IPS-NIHi11 (cell line): ENCODE data around the gene SRSF3.
"Not testable (repeated sequence)": the region's sequence is repeated elsewhere in the genome, so short reads cannot be mapped to it uniquely, and the experiment has no call there.

Experiments
- DNase-seq: peaks from one replicate; pipeline ENCODE4 v3.0.0; 2012; ENCODE audit warnings: mixed read lengths, low spot score

SRSF3 gene

GRCh38 chr6:36594029-36594815 lies at the start of gene SRSF3:
SRSF3 (plus strand) TSS chr6:36594362; CDS start chr6:36596763, 2,401 bp downstream.
- peak; percentile 94 for DNase-seq

- no peak for DNase-seq
Measured at GRCh38 chr6:36545767-36546307, 48.3 kb upstream of the SRSF3 start.

GRCh38 chr6:36546308-36546919 lies 47.7 kb upstream of the SRSF3 start:
- no peak for DNase-seq

- peak; percentile 100 for DNase-seq
Measured at GRCh38 chr6:36546920-36547645, 47.1 kb upstream of the SRSF3 start, which contains the start of gene STK38. STK38 (minus strand) TSS chr6:36547479; CDS start chr6:36540202, 7,277 bp downstream.

- DNase-seq: peak; percentile 22
Measured at GRCh38 chr6:36547646-36548400, 46.3 kb upstream of the SRSF3 start.

DNA sequence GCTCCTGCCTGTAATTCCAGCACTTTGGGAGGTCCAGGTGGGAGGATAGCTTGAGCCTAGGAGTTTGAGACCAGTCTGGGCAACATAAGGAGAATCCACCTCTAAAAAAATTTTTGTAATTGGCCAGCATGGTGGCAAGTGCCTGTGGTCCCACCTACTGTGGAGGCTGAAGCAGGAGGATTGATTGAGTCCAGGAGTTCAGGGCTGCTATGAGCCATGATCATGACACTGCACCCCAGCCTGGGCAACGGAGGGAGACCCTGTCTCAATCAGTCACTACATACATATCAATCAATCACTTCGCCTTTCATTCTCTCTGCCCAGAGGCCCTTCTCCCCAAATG lies 45.8 kb upstream of the SRSF3 start:
- no peak for DNase-seq

DNA sequence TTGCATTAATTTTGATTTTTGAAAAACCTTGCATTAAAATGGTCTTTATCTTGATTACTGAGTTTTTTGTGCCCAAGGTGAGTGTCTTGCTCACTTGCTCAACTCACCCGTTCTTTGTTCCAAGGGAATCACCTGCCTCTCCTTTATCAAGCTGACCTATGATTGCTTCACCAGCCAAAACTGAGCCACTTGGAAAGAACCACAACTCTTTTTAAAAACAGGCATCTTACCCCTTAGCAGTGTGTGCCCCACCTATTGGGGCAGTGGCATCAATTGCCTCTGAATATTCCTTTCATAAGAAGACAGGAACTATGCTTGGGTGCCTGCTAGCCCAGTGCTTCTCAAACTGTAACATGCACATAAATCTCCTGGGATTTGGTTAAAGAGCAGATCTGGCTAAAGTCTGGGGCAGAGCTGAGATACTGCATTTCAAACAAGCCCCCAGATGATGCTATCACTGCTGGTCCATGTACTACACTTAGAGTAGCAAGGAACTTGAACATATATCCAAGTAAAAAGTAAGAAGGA lies 43.6 kb upstream of the SRSF3 start:
- no peak for DNase-seq

DNA sequence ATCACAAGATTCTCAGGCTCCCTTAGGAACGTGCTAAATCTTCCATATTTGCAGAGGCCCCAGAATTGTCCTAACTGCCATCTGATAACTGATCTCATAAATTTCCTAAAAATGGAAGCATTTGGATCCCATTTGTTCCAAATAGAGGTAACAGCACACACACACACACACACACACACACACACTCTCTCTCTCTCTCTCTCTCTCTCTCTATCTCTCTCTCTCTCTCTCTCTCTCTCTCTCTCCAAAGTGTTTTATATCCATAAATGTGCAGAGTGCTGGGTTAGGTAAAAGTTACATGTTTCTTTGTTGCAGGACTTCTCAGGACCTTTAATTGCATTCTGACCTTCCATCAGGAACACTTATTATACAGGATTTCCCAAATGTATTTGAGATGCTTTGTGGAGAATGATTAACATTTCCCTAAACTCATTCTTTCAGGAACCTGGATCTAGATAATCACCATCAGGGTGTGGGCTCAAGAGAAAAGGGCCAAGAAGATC lies 38.4 kb upstream of the SRSF3 start:
- no peak for DNase-seq

- no peak for DNase-seq
Measured at GRCh38 chr6:36556281-36556680, 37.9 kb upstream of the SRSF3 start.

DNA sequence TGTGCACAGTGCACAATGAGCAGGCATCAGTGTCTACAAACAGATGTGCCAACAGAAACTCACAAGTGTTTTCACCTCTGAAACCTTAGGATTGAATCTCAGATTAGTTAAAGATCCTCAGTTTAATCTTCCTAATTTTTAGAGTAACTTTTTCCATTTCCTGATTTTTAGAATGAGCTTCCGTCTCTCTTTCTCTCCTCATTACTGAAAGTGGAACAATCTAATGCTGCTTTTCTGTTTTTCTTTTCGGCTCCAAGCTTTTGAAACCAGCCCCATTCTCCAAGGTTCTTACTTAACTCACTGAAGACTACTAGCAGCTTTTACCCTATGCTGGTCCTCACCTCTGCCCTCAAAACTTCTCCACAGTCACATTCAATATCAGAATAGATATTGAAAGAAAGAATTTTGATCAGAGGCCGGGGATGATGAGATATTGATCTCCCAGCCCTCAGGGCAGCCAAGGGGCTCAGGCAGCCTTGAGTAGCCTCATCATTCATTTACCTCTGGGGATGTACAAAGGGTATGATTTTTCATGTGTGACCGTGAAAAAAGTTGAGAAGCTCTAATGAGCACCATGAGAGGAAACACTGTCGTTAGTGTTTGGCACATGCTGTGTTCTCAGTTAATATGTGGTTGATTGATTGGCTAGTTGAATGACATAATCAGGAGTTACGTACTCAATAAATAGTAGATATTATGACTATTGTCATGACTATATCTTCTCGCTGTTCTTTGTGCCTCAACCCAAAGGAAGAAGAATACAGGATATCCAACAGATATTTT lies 35.0 kb upstream of the SRSF3 start:
- DNase-seq: no peak

DNA sequence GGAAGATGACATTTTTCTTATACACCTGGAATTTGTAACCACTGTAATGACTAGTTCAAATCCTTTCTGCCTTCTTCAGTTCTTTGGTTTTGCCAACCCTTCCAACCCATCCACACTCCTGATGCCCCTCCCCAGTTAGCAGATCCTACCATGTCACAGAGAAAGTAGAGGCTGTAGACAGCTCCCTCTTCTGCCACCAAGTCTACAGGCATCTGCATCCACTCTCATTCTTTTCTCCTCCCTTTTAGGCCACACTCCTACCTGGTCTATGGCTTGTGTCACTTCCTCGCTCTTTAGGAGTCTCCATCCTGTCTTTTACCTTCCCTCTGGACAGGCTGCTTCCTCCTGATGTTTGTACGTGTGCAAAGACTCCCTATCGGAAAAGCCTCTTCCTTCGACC lies 33.3 kb upstream of the SRSF3 start:
- no peak for DNase-seq

DNA sequence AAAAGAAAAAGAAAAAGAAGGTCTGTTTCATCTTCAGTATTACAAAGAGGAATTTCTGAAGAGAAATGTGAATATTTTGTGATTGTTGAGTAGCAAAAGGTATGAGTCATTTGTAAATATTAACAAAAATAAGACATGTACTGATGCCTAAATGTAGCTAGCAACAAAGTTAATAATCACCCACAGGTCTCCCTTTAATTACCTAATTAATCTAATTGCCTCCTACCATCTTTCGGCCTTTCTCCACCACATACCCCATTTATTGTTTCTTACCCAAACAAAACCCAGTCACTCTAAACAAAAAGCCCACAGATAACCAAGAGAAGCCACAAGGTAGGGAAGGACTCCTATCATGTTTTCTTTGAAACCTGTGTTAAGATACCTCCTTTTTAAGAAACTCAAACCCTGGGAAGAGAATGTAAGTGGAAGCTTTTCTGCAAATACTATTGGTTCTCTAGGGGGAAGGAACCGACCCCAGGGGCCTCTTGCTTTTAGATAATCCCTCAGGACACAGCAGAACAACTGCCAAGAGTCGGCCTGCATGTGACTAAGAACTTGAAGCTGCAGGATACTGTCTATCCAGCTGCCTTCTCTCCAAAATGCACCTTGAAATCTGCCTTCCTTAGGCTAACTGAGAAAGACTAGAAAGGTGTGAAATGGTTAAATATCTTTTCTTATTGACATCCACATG lies 30.8 kb upstream of the SRSF3 start:
- no peak for DNase-seq

DNA sequence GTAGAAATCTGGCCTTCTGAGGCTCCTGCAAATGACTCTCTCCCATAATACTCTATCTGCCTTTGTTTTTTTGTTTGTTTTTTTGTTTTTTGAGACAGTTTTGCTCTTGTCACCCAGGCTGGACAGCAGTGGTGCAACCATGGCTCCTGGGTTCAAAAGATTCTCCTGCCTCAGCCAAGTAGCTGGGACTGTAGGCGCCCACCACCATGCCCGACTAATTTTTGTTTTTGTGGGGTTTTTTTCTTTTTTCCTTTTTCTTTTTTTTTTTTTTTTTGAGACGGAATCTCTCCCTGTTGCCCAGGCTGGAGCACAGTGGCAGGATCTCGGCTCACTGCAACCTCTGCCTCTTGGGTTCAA lies 30.3 kb upstream of the SRSF3 start:
- no peak for DNase-seq

DNA sequence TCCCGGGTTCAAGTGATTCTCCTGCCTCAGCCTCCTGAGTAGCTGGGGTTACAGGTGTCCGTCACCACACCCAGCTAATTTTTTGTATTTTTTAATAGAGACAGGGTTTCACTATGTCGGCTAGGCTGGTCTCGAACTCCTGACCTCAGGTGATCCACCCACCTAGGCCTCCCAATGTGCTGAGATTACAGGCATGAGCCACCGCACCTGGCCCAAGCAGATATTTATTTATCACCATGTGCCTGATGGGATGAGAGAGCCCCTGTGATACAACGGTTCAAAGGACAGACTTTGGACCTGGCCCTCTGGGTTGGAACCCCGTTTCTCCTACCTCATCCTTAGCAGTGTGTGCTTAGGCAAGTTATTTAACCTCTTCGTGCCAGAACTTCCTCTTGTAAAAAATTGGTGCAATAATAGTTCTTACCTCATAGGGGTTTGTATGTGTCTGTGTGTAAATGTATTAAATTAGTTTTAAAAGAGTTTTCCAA lies 27.7 kb upstream of the SRSF3 start:
- no peak for DNase-seq

DNA sequence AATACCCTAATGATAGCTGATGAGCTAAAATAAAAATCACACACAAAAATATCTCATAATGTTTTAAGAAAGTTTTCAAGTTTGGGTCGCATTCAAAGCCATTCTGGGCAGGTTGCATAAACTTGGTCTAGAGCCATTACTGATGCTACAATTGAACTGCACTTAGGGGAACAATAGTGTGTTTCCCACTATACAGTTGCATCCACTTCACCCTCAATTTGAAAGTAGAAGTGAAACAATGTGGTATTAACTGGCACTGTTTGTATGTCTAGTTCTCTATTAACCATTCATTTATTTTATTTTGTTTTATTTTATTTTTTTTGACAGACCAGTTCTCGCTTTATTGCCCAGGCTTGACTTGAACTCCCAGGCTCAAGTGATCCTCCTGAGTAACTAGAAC lies 23.9 kb upstream of the SRSF3 start:
- no peak for DNase-seq

GRCh38 chr6:36571122-36572043 lies 22.8 kb upstream of the SRSF3 start:
- DNase-seq: no peak

DNA sequence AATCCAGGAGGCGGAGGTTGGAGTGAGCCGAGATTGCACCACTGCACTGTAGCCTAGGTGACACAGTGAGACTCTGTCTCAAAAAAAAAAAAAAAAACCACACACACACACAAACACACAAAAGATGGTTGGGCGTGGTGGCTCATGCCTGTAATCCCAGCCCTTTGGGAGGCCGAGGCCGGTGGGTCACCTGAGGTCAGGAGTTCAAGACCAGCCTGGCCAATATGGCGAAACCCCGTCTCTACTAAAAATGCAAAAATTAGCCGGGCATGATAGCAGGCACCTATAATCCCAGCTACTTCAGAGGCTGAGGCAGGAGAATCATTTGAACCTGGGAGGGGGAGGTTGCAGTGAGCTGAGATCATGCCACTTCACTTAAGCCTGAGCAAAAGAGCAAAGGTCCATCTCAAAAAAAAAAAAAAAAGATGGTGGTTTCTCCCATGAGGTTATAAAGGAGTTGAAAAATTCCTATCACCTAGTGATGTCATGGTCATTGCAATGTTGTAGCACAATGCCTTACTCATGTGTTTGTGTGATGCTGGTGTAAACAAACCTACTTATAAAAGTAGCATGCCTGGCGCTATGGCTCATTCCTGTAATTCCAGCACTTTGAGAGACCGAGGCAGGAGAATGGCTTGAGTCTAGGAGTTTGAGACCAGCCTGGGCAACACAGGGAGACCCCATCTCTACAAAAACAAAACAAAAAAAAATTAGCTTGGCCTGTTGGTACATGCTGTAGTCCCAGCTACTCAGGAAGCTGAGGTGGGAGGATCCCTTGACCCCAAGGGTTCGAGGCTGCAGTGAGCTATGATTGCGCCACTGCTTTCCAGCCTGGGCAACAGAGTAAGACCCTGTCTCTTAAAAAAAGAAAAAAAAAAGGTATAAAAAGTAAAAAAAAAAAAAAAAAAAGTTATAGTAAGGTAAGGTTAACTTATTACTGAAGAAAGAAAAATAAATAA lies 21.5 kb upstream of the SRSF3 start:
- DNase-seq: not testable (repeated sequence)

DNA sequence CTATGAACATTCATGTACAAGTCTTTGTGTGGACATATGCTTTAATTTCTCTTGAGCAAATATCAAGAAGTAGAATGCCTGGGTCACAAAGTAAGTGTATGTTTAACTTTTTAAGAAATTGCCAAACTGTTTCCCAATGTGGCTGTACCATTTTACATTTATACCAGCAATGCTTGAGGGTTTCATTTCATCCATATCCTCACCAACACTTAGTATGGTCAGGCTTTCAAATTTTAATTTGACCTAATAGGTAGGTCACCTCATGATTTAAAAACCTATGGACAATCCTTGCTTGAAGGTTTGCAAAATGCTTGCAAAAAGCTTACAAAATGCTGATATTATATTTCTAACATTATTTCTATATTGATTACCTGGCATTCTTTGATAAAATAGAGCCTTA lies 19.5 kb upstream of the SRSF3 start:
- DNase-seq: no peak
